Stomach smooth muscle (tissue), 2 donors: ENCODE results near the gene LASP1NB.
"Not testable (repeated sequence)": the region's sequence is repeated elsewhere in the genome, so short reads cannot be mapped to it uniquely, and the experiment has no call there.

Experiments
- H3K27ac ChIP-seq: one replicate; pipeline ENCODE4 v1.7.0; 2013; ENCODE audit warnings: mild to moderate bottlenecking, low read length, inconsistent platforms
- H3K27me3 ChIP-seq, 2 donors: one replicate each; pipeline ENCODE4 v1.7.0; 2013; ENCODE audit warnings: low read length in 2 of 2; ENCODE audit not compliant: insufficient read depth in 2 of 2, control insufficient read depth in 1 of 2
- H3K36me3 ChIP-seq, 2 donors: one replicate each; pipeline ENCODE4 v1.7.0; 2013; ENCODE audit warnings: low read length in 2 of 2; ENCODE audit not compliant: control insufficient read depth in 2 of 2, insufficient read depth in 2 of 2
- H3K4me1 ChIP-seq: one replicate; pipeline ENCODE4 v1.7.0; 2013; ENCODE audit warnings: low read length; ENCODE audit not compliant: control insufficient read depth, insufficient read depth
- H3K4me3 ChIP-seq, 2 donors: one replicate each; pipeline ENCODE4 v1.7.0; 2013; ENCODE audit warnings: low read length in 2 of 2
- H3K9ac ChIP-seq, 2 donors: one replicate each; pipeline ENCODE4 v1.7.0; 2013; ENCODE audit warnings: low read length in 2 of 2, mild to moderate bottlenecking in 1 of 2
- H3K9me3 ChIP-seq, 2 donors: one replicate each; pipeline ENCODE4 v1.7.0; 2013; ENCODE audit warnings: low read length in 2 of 2; ENCODE audit not compliant: control insufficient read depth in 2 of 2
- donor health status: healthy.
- donor health status: Pancreatic carcinoma.

The LASP1NB gene

GRCh38 chr17:38918129-38918913, 7.1 kb upstream of the LASP1NB start:
- H3K9me3 ChIP-seq: no peaks in the 10 kb centered on the region
- peaks cover 49% of the 10 kb centered on the region for H3K4me1 ChIP-seq
- H3K9ac ChIP-seq: no peak overlapping the region
- H3K36me3 ChIP-seq: peaks cover 32 to 40% of the 10 kb centered on the region in 2 donors
- H3K27ac ChIP-seq: no peak overlapping the region
- H3K4me3 ChIP-seq: no peak overlapping the region
- no peaks in the 10 kb centered on the region for H3K27me3 ChIP-seq

GRCh38 chr17:38918916-38919315, 6.5 kb upstream of the LASP1NB start:
- Histone ChIP-seq H3K4me3 (no peak overlapping the region), H3K9me3 (no peaks in the 10 kb centered on the region), H3K27me3 (no peaks in the 10 kb centered on the region), H3K4me1 (peaks cover 49% of the 10 kb centered on the region), H3K36me3 (peaks cover 32 to 40% of the 10 kb centered on the region in 2 donors), H3K27ac (peak overlapping the region; percentile 64), H3K9ac (no peak overlapping the region)

GRCh38 chr17:38919316-38920078, 5.9 kb upstream of the LASP1NB start:
- Histone ChIP-seq H3K27ac (peak overlapping the region; percentile 64), H3K9ac (no peak overlapping the region), H3K36me3 (peaks cover 28 to 37% of the 10 kb centered on the region in 2 donors), H3K4me3 (no peak overlapping the region), H3K27me3 (no peaks in the 10 kb centered on the region), H3K4me1 (peaks cover 47% of the 10 kb centered on the region), H3K9me3 (no peaks in the 10 kb centered on the region)

- Histone ChIP-seq H3K27ac (peak overlapping the region; percentile 64), H3K9ac (no peak overlapping the region), H3K9me3 (no peaks in the 10 kb centered on the region), H3K4me3 (no peak overlapping the region), H3K27me3 (no peaks in the 10 kb centered on the region), H3K36me3 (peaks cover 17 to 26% of the 10 kb centered on the region in 2 donors), H3K4me1 (peaks cover 43% of the 10 kb centered on the region)
These were observed 4.8 kb upstream of the LASP1NB start for GRCh38 chr17:38920374-38921291.

GRCh38 chr17:38921756-38922411, 3.5 kb upstream of the LASP1NB start:
- no peak overlapping the region for H3K9ac ChIP-seq
- H3K27ac ChIP-seq: peak overlapping the region; percentile 64
- no peaks in the 10 kb centered on the region for H3K9me3 ChIP-seq
- peaks cover 47% of the 10 kb centered on the region for H3K4me1 ChIP-seq
- H3K36me3 ChIP-seq: peaks cover 15 to 21% of the 10 kb centered on the region in 2 donors
- no peak overlapping the region for H3K4me3 ChIP-seq
- H3K27me3 ChIP-seq: no peaks in the 10 kb centered on the region

- Histone ChIP-seq H3K4me3 (peak overlapping the region; percentile 29), H3K27me3 (no peaks in the 10 kb centered on the region), H3K9me3 (no peaks in the 10 kb centered on the region), H3K27ac (peak overlapping the region; percentile 64), H3K9ac (peak overlapping the region in 1 of 2 donors; percentile 41), H3K4me1 (peaks cover 47% of the 10 kb centered on the region), H3K36me3 (peaks cover 14 to 15% of the 10 kb centered on the region in 2 donors)
These were observed 2.7 kb upstream of the LASP1NB start for GRCh38 chr17:38922538-38923297.

GRCh38 chr17:38926293-38927070, 1.1 kb downstream of the LASP1NB start:
- H3K27me3 ChIP-seq: no peaks in the 10 kb centered on the region
- no peaks in the 10 kb centered on the region for H3K9me3 ChIP-seq
- no peaks in the 10 kb centered on the region for H3K36me3 ChIP-seq
- H3K27ac ChIP-seq: no peak overlapping the region
- H3K4me1 ChIP-seq: peaks cover 27% of the 10 kb centered on the region
- H3K4me3 ChIP-seq: no peak overlapping the region
- peak overlapping the region in 1 of 2 donors; percentile 12 for H3K9ac ChIP-seq

- H3K4me1 ChIP-seq, H3K36me3 ChIP-seq, H3K9ac ChIP-seq, H3K4me3 ChIP-seq, H3K27me3 ChIP-seq, H3K9me3 ChIP-seq, H3K27ac ChIP-seq: not testable (repeated sequence)
These were observed 5.4 kb downstream of the LASP1NB start for GRCh38 chr17:38930782-38931181.

- H3K9ac ChIP-seq, H3K4me1 ChIP-seq, H3K27me3 ChIP-seq, H3K4me3 ChIP-seq, H3K9me3 ChIP-seq, H3K27ac ChIP-seq, H3K36me3 ChIP-seq: not testable (repeated sequence)
These were observed 8.5 kb downstream of the LASP1NB start for GRCh38 chr17:38933962-38934361.
